Stimulated activated naive CD8-positive, alpha-beta T cell treated with anti-CD3 and anti-CD28 coated beads, Interleukin-15, amount 100 ng/mL, for 72 hours (primary cell): Measurements from ENCODE around the gene SOX9.

Experiments
- ATAC-seq: fragments of 150-1000 bp; cut with Tn5 transposase; 2 replicates; pipeline ENCODE4 v1.10.0; 2021; ENCODE audit warnings: mild to moderate bottlenecking, moderate library complexity
- DNase-seq, 2 donors: peaks; one replicate each; pipeline ENCODE4 v3.0.0; 2021 to 2022
- H3K27ac Mint-ChIP-seq, 2 donors: one replicate each; pipeline ENCODE4 v1.8.0; 2022; ENCODE audit warnings: mild to moderate bottlenecking in 2 of 2, mixed read lengths in 2 of 2, moderate library complexity in 2 of 2
- H3K27me3 Mint-ChIP-seq: one replicate; pipeline ENCODE4 v1.8.0; 2022; ENCODE audit warnings: mixed read lengths
- H3K4me1 Mint-ChIP-seq: one replicate; pipeline ENCODE4 v1.8.0; 2022; ENCODE audit warnings: mild to moderate bottlenecking, mixed read lengths
- H3K4me3 Mint-ChIP-seq, 2 donors: one replicate each; pipeline ENCODE4 v1.8.0; 2022; ENCODE audit warnings: mild to moderate bottlenecking in 2 of 2, mixed read lengths in 2 of 2, moderate library complexity in 1 of 2
- H3K9me3 Mint-ChIP-seq, 2 donors: one replicate each; pipeline ENCODE4 v1.8.0; 2022; ENCODE audit warnings: mixed read lengths in 2 of 2

Gene SOX9

DNA sequence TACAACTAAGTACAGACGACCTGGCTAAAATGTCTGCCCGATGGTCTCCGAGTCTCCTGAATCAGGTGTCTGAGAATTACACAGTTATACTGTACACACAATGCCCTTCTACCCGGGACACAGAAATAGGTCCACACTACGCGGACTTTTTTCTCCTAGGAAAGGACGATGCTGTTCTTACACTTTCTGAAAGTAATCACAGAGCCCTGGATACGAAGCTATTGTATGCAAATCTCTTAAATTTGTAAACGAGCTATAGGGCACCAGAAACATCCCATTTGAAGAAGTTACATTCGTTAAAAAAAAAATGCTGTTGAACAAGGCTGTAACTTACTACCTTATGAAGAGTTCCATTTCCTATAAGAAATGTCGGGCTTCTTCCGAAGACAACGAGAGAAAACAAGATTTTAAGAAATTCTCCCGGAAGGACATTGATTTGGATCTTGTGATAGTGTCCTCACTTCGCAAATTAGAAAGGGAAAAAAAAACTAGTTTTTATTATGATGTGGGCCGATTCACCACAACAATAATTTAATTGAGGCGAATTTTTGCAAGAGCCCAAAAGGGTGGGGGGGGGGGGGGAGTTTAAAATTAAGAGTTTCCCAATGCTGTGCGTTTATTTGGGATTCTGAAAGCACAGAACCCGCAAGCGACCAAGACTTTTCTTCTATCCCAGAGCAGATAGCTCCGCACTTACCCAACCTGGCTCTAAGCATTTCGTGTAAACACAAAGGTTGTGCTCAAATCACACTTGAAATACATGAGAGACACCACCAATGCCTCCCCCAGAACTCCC, 1.5 kb upstream of the SOX9 start:
- no peak for ATAC-seq
- Mint-ChIP-seq H3K4me3 (no peak overlapping the region), H3K4me1 (peaks cover 53% of the 10 kb centered on the region), H3K27ac (no peak overlapping the region), H3K9me3 (peaks cover 3 to 5% of the 10 kb centered on the region in 2 donors), H3K27me3 (peaks cover 100% of the 10 kb centered on the region)
- no peak for DNase-seq

DNA sequence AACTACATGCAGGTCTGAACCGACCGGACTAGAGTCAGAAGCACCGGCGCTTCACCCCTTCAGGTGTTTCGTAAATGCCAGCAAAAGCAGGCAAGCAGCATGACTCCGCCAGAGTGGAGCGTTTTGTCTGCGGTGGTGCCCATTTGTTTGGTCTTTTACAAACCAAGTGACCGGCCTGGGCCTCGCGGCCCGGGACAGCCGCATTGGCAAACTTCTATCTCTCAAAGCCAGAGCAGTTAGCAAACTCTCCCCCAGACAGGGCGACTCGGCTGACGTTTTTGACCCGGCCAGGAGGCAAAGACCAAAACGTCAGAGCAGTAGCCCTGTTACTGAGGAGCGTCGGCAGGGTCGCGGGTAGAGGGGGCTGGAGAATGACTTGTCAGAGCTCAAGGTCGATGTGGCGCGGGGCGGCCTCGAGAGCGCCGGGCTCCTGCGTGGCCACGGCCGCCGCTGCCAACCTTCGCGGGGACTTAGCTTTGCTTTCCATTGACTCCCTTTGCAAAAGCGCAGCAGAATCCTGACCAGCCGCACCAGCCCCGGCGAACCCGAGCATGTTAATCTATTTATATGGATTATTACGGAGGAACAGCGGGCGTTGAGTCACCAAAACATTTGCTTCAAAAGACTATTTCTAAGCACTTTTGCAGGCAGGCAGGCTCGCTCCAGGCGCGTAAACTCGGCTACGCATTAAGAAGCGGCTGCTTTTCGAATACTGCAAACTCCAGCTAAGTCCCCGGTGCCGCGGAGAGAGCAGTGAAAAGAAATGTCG, 763 bp upstream of the SOX9 start:
- ATAC-seq (no peak), DNase-seq (no peak)
- H3K4me3 Mint-ChIP-seq = peak overlapping the region in 1 of 2 donors; percentile 26
- peak overlapping the region in 1 of 2 donors; percentile 3 for H3K27ac Mint-ChIP-seq
- H3K27me3 Mint-ChIP-seq = peaks cover 98% of the 10 kb centered on the region
- H3K9me3 Mint-ChIP-seq = peaks cover 6 to 8% of the 10 kb centered on the region in 2 donors
- H3K4me1 Mint-ChIP-seq = peaks cover 53% of the 10 kb centered on the region

DNA sequence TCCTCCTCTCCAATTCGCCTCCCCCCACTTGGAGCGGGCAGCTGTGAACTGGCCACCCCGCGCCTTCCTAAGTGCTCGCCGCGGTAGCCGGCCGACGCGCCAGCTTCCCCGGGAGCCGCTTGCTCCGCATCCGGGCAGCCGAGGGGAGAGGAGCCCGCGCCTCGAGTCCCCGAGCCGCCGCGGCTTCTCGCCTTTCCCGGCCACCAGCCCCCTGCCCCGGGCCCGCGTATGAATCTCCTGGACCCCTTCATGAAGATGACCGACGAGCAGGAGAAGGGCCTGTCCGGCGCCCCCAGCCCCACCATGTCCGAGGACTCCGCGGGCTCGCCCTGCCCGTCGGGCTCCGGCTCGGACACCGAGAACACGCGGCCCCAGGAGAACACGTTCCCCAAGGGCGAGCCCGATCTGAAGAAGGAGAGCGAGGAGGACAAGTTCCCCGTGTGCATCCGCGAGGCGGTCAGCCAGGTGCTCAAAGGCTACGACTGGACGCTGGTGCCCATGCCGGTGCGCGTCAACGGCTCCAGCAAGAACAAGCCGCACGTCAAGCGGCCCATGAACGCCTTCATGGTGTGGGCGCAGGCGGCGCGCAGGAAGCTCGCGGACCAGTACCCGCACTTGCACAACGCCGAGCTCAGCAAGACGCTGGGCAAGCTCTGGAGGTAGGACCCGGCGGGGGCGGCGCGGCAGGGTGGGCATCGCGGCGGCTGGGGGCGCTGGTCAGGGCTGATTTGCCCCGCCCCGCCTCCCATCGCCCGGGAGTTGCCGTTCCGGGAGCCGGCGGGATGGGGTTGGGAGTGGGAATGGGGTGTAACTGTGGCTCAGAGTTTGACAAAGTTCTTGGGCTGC, 567 bp downstream of the SOX9 start:
- H3K4me3 Mint-ChIP-seq = peak overlapping the region in 1 of 2 donors; percentile 51
- peaks cover 41% of the 10 kb centered on the region for H3K4me1 Mint-ChIP-seq
- H3K9me3 Mint-ChIP-seq = peaks cover 6 to 8% of the 10 kb centered on the region in 2 donors
- DNase-seq (no peak), ATAC-seq (no peak)
- no peak overlapping the region for H3K27ac Mint-ChIP-seq
- peaks cover 94% of the 10 kb centered on the region for H3K27me3 Mint-ChIP-seq

DNA sequence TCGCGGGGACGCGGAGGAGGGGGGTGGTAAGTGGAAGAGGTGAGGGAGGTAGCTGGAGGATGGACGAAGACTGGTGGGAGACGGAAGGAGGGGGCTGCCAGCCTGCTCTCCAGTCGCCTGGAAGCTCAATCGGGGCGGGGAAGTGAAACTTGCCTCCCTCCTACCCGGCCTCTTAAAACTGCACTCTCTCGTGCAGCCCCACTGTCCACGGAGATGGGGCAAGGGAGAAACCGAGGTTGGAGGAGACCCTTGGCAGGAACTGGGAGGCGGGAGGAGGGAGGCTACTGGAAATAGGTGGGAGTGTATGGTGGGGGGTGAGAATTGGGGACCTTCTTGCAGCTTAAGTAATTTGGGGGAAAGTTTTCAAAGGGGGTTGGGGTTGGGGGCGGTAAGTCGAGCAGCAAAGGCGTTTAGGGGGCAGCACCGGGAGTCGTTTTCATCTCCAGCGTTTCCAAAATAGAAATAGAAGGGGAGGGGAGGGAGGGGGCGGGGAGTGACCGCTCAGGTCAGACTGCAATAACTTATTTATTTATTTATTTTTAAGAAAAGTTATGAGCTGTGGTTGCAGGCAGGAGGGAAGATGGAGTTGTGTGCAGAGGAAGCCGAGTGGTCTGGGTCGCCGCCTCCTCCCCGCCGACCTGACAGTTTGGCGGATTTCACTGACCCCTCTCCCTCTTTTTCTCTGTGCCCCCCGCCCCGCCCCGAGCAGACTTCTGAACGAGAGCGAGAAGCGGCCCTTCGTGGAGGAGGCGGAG, 1.4 kb downstream of the SOX9 start:
- ATAC-seq = no peak
- H3K27me3 Mint-ChIP-seq = peaks cover 94% of the 10 kb centered on the region
- H3K4me3 Mint-ChIP-seq = peak overlapping the region in 1 of 2 donors; percentile 51
- H3K27ac Mint-ChIP-seq = no peak overlapping the region
- peaks cover 37% of the 10 kb centered on the region for H3K4me1 Mint-ChIP-seq
- H3K9me3 Mint-ChIP-seq = peaks cover 6 to 8% of the 10 kb centered on the region in 2 donors
- no peak for DNase-seq

DNA sequence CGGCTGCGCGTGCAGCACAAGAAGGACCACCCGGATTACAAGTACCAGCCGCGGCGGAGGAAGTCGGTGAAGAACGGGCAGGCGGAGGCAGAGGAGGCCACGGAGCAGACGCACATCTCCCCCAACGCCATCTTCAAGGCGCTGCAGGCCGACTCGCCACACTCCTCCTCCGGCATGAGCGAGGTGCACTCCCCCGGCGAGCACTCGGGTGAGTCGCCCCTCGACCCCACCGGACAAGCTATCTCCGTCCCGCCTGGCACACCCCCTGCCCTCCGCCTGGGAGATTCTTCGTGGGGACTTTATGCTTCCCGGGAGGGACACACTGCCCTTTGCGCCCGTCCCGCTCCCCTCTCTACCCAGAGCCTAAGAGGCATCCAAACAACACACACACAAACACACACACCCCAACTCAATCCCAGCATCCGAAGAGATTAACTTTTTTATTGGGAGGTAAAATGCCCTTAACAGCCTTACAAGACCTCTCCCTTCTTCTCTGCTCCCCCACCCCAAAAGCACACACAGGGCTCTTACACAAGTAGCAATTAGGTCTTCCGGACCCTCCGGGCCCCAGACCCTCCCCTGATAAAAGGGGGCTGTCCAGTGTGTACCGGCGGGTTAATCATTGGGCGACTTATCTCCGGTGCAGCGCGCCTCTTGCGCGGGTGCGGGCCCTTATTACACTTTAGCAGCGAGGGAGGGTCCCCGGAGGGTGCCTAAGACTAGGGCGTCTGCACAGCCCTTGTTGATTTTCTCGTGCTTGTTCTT, 2.1 kb downstream of the SOX9 start:
- H3K4me1 Mint-ChIP-seq = peaks cover 33% of the 10 kb centered on the region
- peaks cover 94% of the 10 kb centered on the region for H3K27me3 Mint-ChIP-seq
- no peak for DNase-seq
- H3K4me3 Mint-ChIP-seq = peak overlapping the region in 1 of 2 donors; percentile 64
- no peak for ATAC-seq
- H3K9me3 Mint-ChIP-seq = peaks cover 6 to 8% of the 10 kb centered on the region in 2 donors
- H3K27ac Mint-ChIP-seq = peak overlapping the region in 1 of 2 donors; percentile 44

DNA sequence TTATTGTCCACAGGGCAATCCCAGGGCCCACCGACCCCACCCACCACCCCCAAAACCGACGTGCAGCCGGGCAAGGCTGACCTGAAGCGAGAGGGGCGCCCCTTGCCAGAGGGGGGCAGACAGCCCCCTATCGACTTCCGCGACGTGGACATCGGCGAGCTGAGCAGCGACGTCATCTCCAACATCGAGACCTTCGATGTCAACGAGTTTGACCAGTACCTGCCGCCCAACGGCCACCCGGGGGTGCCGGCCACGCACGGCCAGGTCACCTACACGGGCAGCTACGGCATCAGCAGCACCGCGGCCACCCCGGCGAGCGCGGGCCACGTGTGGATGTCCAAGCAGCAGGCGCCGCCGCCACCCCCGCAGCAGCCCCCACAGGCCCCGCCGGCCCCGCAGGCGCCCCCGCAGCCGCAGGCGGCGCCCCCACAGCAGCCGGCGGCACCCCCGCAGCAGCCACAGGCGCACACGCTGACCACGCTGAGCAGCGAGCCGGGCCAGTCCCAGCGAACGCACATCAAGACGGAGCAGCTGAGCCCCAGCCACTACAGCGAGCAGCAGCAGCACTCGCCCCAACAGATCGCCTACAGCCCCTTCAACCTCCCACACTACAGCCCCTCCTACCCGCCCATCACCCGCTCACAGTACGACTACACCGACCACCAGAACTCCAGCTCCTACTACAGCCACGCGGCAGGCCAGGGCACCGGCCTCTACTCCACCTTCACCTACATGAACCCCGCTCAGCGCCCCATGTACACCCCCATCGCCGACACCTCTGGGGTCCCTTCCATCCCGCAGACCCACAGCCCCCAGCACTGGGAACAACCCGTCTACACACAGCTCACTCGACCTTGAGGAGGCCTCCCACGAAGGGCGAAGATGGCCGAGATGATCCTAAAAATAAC, 3.0 kb downstream of the SOX9 start:
- Mint-ChIP-seq H3K4me1 (peaks cover 25% of the 10 kb centered on the region), H3K27me3 (peaks cover 86% of the 10 kb centered on the region), H3K9me3 (peaks cover 6 to 8% of the 10 kb centered on the region in 2 donors), H3K27ac (peak overlapping the region in 1 of 2 donors; percentile 76), H3K4me3 (no peak overlapping the region)
- no peak for DNase-seq
- no peak for ATAC-seq

DNA sequence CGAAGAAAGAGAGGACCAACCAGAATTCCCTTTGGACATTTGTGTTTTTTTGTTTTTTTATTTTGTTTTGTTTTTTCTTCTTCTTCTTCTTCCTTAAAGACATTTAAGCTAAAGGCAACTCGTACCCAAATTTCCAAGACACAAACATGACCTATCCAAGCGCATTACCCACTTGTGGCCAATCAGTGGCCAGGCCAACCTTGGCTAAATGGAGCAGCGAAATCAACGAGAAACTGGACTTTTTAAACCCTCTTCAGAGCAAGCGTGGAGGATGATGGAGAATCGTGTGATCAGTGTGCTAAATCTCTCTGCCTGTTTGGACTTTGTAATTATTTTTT, 3.6 kb downstream of the SOX9 start:
- DNase-seq = no peak
- H3K27ac Mint-ChIP-seq = peak overlapping the region in 1 of 2 donors; percentile 76
- H3K9me3 Mint-ChIP-seq = peaks cover 6 to 8% of the 10 kb centered on the region in 2 donors
- peaks cover 79% of the 10 kb centered on the region for H3K27me3 Mint-ChIP-seq
- ATAC-seq = no peak
- peaks cover 25% of the 10 kb centered on the region for H3K4me1 Mint-ChIP-seq
- no peak overlapping the region for H3K4me3 Mint-ChIP-seq

DNA sequence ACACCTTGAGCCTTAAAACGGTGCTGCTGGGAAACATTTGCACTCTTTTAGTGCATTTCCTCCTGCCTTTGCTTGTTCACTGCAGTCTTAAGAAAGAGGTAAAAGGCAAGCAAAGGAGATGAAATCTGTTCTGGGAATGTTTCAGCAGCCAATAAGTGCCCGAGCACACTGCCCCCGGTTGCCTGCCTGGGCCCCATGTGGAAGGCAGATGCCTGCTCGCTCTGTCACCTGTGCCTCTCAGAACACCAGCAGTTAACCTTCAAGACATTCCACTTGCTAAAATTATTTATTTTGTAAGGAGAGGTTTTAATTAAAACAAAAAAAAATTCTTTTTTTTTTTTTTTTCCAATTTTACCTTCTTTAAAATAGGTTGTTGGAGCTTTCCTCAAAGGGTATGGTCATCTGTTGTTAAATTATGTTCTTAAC, 4.4 kb downstream of the SOX9 start:
- Mint-ChIP-seq H3K27ac (no peak overlapping the region), H3K27me3 (peaks cover 71% of the 10 kb centered on the region), H3K4me3 (no peak overlapping the region), H3K4me1 (peaks cover 21% of the 10 kb centered on the region), H3K9me3 (peaks cover 6 to 8% of the 10 kb centered on the region in 2 donors)
- ATAC-seq (no peak), DNase-seq (no peak)

DNA sequence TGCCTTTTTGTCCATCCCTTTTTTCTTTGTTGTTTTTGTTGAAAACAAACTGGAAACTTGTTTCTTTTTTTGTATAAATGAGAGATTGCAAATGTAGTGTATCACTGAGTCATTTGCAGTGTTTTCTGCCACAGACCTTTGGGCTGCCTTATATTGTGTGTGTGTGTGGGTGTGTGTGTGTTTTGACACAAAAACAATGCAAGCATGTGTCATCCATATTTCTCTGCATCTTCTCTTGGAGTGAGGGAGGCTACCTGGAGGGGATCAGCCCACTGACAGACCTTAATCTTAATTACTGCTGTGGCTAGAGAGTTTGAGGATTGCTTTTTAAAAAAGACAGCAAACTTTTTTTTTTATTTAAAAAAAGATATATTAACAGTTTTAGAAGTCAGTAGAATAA, 4.9 kb downstream of the SOX9 start:
- H3K27me3 Mint-ChIP-seq = peaks cover 66% of the 10 kb centered on the region
- ATAC-seq = no peak
- H3K4me1 Mint-ChIP-seq = peaks cover 18% of the 10 kb centered on the region
- no peak for DNase-seq
- H3K27ac Mint-ChIP-seq = no peak overlapping the region
- H3K4me3 Mint-ChIP-seq = no peak overlapping the region
- H3K9me3 Mint-ChIP-seq = peaks cover 6 to 8% of the 10 kb centered on the region in 2 donors

DNA sequence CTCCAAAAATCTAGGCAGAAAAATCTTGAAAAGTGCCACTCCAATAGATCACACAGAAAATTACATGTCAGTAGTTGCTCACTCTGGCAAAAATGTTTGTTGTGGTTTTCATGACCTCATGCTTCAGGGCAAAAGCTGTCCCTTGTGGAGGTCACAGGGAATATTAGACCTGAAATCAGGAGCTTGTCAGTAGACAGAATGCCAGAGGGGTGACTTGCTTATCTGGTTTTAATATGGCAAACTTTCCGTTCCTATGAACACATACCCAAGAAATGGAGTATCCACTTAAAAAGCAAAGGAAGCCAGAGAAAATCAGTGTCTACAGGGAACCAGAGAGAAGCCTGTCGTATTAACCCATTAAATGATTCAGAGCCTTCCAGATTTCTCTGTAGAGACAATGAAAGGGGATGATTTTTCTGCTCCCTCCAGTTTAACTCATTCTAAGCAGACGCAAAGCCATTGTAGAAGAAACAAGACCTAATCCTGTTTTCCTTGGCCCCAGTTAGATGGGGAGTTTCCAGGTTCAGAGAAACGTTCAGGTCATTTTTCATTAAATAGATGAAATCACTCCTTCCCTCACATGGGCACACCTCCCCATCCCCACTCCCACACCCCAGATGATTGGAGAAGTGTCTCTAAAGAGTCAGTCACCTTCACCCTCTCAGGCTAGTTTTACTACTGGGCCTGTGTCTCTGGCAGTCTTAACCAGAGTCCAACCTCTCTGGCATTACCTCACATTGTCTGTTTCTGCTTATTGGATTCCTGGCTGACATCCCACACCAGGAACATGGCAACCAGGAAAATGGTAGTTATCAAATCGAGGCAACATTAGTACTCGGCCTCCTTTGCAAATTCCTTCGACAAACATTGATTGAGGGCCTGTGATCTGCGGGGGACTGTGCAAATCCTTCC, 6.0 kb downstream of the SOX9 start:
- peaks cover 6 to 8% of the 10 kb centered on the region in 2 donors for H3K9me3 Mint-ChIP-seq
- no peak overlapping the region for H3K27ac Mint-ChIP-seq
- peaks cover 11% of the 10 kb centered on the region for H3K4me1 Mint-ChIP-seq
- DNase-seq = no peak
- H3K27me3 Mint-ChIP-seq = peaks cover 55% of the 10 kb centered on the region
- ATAC-seq = no peak
- no peak overlapping the region for H3K4me3 Mint-ChIP-seq

DNA sequence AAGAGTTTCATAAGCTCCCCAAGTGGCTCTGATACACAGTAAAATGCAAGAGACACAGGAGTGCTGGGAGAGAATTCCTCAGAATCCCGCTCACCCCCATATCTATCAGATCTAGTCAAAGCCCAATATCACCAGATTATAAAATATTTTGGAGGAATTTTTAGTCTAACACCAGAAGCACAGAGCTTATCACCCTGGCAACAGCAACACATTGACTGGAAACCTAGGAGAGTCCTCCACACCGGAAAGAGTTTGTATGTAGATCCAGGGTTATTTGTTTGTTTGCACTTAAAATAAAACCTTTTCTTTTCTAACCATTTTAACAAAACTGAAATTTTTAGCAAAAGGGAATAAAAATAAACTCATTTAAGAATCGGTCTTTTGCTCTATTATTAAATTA, 7.2 kb downstream of the SOX9 start:
- Mint-ChIP-seq H3K27ac (no peak overlapping the region), H3K9me3 (peaks cover 6 to 8% of the 10 kb centered on the region in 2 donors)

DNA sequence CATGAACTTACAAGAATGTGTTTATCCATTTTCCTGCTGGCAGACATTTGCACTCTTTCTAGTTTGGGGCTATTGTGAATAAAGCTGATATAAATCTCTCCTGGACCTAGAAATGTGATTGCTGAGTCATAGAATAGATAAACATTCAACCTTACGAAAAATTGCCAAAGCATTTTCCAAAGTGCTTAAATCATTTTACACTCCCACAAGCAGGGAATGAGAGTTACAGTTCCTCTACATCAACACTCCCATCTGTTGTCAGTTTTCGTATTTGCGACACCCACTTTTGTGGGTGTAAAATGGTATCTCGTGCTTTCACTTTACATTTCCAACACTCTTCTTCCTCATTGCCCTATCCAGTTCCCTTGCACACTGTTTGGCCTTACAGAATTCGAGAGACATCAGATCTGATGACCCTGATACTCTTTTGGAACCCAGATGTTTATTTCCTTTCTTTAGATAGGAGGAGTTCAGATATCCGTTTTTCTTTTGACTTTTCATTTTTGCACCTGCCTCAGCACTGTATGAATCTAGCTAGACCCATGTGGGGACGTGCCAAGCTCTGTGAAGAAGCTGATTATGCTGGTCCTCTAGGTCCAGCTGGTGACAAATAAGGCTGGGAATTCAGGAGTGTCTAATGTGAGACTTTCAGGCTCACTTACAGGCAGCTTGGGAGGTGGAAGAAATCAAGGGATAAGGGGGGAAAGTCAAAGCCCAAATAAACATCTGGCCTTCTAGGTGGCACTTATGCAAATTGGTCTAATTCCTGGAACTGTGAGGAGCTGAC, 14.0 kb downstream of the SOX9 start:
- ATAC-seq = no peak
- Mint-ChIP-seq H3K27ac (no peak overlapping the region), H3K9me3 (peaks cover 0 to 7% of the 10 kb centered on the region in 2 donors), H3K4me1 (no peaks in the 10 kb centered on the region), H3K27me3 (peaks cover 23% of the 10 kb centered on the region), H3K4me3 (no peak overlapping the region)
- no peak for DNase-seq

More for the DNA sequence above, 7.2 kb downstream of the SOX9 start:
- ATAC-seq (no peak), DNase-seq (no peak)
- H3K4me3 Mint-ChIP-seq = no peak overlapping the region
- peaks cover 43% of the 10 kb centered on the region for H3K27me3 Mint-ChIP-seq
- H3K4me1 Mint-ChIP-seq = peaks cover 3% of the 10 kb centered on the region
